ENCODE data around the gene S100A2. TPM values are rescaled to one million over a fixed set of nuclear protein-coding genes. Genes with fewer than 3 reads are reported as not detected.
"Not testable (repeated sequence)": the region's sequence is repeated elsewhere in the genome, so short reads cannot be mapped to it uniquely, and the experiment has no call there.

S100A2 gene
- total RNA-seq, 1 donor from 2014 or later: 46.5 TPM

GRCh38 chr1:153563483-153563901 is 2.2 kb downstream of the S100A2 start:
- DNase-seq: no peak

DNA sequence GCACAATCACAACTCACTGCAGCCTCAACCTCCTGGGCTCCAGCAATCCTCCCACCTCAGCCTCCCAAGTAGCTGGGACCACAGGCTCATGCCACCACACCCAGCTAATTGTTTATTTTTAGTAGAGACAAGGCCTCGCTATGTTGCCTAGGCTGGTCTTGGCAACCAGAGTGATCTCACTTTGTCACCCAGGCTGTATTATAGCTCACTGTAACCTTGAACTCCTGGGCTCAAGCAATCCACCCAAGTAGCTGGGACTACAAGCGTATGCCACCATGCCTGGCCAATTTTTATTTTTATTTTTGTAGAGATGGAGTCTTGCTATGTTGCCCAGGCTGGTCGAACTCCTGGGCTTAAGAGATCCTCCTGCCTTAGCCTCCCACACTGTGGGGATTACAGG is 3.6 kb downstream of the S100A2 start:
- not testable (repeated sequence) for DNase-seq

DNA sequence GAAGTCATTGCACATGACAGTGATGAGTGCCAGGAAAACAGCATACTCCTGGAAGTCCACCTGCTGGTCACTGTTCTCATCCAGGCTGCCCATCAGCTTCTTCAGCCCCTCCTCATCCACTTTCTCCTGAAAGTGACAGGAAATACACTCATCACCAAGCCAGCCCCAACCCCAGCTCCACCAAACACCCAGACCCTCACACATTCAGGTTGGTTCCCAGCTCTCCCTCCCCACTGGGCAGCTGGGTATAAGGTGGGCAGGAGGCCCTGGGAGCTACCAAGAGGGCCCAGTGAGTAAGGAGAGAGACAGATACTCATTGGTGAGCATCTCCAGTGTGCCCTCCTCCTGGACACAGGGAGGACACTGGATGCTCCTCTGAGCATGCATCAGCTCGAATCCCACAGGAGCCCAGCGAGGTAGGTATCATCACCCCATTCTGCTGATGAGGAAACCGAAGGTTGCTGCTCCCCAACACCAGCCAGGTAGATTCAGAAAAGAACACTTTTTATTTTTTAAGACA is 4.1 kb downstream of the S100A2 start:
- DNase-seq: no peak

DNA sequence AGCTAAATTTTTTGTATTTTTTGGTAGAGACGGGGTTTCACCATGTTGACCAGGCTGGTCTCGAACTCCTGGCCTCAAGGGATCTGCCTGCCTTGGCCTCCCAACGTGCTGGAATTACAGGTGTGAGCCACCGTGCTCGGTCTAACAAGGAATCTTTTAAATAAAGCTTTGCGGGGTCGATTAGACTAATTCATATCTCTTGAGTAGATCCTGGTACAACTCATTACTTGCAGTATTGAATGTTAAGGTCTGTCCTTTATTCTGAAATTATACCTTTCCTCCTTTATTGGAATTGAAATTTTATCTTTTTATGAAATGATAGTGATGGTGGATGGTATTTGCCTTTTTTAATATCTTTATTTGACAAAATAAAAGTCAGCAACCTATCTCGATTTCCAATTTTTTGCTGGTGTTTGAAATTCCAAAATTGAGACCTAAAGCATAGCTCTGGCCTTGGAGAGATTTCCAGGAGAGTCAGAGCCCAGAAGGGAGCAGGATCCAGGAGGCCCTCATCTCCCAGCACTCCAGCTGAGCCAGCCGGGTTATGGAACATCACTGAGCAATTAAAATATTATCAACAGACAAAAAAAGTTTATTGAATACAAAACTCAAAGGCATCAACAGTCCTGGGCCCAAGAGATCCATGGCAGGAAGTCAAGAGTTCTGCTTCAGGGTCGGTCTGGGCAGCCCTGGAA is 4.7 kb downstream of the S100A2 start:
- DNase-seq: no peak

DNA sequence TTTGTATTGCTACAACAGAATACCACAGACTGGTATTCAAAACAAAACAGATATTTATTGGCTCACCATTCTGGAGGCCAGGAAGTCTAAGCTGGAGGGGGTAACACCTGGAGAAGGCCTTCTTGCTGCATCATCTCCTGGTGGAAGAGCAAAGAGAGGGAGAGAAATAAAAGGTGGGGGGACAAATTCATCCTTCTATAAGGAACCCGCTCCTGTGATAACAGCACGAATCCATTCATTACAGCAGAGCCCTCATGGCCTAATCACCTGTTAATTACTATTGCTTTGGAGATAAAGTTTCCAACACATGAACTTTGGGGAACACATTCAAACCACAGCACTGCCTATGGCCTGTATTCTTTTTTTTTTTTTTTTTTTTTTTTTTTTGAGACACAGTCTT is 5.4 kb downstream of the S100A2 start:
- no peak for DNase-seq

- DNase-seq: no peak
These were observed 7.8 kb downstream of the S100A2 start for GRCh38 chr1:153557877-153558276.

- no peak for DNase-seq
These were observed 9.3 kb downstream of the S100A2 start for GRCh38 chr1:153556348-153556747.

GRCh38 chr1:153553830-153554541 is 11.7 kb downstream of the S100A2 start:
- peak; percentile 43 for DNase-seq

DNA sequence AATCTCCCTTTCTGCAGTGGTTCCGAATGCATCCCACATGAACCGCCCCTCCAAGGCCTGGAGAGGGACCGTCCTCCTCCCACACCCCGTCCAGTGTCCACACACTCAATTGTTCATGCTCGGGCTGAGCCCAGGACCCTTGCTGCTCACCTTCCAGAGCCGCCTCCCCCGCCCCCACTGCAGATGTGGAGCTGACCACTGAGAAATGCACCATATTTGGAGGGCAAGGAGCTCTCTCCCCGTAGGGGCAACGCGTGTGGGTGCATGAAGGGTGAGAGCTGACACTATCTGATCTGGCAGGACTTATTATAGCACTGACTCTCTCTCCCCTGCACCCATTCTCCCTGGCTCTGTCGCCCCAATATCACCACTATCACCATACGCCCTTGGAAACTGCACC is 12.5 kb downstream of the S100A2 start:
- no peak for DNase-seq

DNA sequence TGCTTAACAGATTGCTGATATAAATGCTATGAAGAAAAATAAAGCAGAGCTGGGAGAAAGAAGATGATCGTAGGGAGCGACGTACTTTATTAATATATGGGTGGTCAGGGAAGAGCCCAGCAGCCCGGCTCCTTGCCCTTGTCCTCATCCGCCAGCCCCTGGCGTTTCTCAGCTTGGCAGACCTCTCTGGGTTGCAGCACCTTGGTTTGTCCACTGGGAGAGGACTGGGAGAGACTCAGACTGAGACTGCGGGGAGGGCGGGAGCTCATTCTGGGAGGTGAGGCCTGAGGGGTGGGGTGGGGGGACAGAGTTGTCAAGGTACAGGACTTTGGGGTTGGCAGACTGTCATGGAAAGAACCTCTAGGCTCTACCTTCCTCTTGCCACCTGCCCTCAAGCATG is 13.3 kb downstream of the S100A2 start:
- no peak for DNase-seq

- no peak for DNase-seq
These were observed 14.7 kb downstream of the S100A2 start for GRCh38 chr1:153550827-153551500.

DNA sequence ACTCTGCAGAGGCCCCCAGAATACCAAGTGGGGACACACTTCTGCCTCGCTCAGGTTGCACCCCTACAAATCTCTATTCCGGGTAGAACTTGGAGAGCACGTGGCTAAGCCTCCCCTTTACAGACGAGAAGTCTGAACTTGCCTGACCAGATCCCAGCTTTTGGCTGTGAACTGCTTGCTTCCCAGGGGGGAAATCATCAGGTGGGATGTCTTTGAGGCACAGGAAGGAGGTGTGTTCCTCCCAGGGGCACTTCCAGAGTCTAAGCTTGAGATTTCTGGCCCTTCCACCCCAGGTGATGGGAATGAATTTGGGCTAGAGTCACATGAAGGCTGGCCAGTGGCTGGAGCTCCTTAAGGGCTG is 15.3 kb downstream of the S100A2 start:
- DNase-seq: no peak

DNA sequence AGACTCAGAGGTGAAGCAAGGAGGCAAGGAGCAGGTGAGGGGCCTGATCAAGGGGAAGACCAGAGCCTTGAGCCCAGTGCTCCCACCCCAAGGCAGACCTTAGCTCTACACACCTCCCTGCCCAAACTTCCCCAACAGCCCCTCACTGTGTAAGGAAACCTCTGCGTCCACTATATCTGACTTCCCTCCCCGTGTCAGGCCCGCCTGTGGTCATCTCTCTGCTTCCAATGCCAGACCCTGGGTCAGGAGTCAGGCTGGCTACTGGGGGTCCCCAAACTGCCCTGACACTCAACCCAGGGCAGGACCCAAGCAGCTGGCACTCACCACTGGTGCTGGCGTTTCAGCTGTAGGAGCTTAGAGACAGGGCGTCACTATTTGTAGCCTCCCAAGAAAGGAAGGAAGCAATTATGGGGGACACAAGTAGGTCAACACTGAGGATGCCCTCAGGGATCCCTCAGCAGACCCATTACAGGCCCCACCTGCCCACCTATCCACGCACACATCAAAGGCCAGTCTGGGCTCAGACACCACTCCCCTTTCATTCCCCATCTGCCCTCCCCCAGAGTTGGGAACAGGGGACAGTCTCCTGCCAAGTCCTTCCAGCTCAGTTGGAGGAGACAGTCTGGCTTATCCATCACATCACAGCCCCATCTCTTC is 15.8 kb downstream of the S100A2 start:
- DNase-seq: no peak

GRCh38 chr1:153548722-153549688 is 16.6 kb downstream of the S100A2 start, which contains the start of gene S100A3:
Gene S100A3 (minus strand): TSS chr1:153549258. CDS start chr1:153548485, 773 bp downstream.
- no peak for DNase-seq

DNA sequence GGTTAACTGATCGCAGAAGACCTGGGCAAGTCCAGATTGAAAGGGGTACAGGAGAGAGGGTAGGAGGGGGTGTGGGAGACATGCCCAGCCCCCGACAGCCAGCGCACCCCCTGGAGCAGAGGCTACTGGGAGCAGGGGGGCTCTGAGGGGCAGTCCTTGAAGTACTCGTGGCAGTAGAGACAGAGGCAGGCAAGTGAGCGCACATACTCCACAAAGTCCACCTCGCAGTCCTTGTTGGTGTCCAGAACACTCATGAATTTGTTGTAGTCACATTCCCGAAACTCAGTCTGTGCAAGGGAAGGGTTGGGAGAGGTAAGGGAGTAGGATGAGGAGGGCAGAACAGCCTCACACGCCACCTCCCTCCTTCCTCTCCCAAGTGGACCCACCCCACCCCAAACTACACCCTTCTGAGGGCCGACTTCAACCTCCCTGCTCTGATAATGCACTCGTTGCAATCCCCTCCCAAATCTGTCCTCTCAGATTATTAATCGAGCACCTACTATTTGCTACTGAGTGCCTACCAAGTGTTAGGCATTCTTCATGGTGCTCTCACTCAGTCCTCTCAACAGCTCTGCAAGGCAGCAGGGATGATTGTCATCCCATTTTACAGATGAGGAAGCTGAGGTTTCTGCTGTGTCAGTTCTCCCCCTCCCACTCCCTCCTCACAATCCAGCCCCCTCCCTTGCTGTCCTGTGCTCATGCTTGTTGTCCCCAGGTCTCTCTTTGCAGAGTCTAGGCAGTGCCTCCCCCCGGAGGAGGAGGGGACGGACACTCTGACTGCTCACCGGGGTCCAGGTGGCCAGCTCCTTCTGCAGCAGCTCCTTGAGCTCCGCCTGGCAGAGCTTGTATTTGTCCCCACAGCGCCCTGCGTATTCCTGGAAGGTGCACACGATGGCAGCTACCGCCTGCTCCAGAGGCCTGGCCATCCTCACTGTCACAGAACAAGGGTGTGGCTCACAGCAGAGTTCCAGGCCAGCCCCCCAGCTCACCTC is 17.8 kb downstream of the S100A2 start:
- no peak for DNase-seq

DNA sequence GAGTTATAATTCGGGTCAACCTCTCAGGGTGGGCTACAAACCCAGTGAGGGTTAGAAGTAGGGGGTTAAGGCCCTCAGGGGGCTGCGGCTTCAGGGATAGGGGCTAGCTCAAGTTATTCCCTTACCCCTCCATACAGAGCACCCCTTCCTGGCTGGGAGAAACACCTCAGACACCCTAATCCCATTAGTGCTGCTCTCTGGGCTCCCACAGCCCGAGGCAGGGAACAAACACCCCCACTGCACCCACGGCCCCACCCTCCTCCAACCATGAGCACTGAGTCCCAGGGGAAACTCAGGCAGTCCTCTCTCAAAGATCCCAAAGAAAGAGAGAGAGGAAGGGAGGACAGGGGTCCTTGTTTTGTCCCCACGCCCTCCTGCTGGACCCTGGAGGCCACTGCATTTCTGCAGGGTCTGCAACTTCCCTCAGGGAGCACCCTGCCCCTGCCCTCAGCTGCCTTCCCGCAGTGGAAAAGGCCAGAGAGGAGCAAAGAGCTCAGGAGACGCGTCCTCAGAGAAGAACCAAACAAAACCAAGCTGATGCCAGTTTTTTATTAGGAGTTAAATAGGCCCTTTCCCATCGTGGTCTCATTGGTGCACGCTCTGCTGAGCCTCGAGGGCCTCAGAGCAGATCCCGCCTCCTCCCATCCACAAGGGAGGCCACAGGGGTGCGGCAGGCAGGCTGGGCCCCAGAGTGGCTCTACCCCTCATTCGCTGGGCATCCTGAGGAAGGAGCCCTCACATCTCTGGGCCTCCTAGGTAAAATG is 18.7 kb downstream of the S100A2 start:
- no peak for DNase-seq

- no peak for DNase-seq
These were observed 19.3 kb downstream of the S100A2 start for GRCh38 chr1:153546371-153546770.

DNA sequence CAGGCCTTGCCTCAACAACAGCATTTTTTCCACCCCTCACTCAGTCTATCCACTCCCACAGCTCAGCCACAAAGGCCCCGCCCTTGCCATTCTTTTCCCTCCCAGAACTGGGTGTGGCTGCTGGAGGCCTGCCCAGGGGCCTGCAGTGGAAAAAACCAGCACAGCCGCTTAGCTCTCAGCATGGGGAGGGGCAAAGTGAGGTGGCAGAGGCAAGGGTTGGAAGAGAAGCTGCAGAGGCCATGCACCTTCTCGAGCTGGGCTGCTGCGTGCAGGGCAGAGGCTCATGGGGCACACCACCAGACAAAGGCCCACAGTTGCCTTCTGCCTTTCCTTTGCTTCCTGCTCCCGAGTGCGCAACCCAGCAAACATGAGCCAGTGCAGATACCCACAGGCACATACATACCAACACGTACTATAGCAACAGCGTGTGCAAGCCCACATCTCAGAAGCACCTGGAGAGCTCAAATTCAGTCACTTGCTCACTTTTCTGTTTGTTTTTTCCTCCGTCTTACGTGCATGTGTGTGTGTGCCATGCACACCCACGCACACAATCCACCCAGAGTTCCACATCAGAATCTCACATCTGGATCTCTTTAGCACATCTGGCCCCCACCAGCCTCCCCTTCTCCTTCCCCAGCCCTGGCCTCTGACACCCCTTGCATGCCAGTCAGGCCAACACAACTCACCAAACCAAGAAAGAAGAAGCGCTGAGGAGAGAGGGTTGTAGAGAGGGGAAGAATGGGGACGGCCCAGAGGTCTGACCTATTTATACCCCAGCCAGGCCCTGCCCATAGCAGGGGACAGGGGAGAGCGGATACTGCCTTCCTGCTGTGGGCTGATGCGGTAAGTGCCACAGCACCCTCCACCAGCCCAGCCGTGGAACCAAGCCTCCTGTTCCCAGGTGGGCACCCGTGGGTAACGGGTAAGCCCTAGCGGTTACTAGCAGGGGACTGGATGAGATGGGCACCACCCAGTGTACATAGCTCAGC is 20.3 kb downstream of the S100A2 start, which contains the start of gene S100A4:
Gene S100A4 (minus strand): TSS at position 740 of the 989 bp plus-strand sequence. CDS start 1,012 bp downstream, outside the sequence.
- peak; percentile 98 for DNase-seq

All from tongue (tissue), 2 donors.